ENCODE measurements around the gene SPG21. TPM values are rescaled to one million over a fixed set of nuclear protein-coding genes. Genes with fewer than 3 reads are reported as not detected.

Gene SPG21
- total RNA-seq, 1 donor from 2014 or later = 48.7 TPM

DNA sequence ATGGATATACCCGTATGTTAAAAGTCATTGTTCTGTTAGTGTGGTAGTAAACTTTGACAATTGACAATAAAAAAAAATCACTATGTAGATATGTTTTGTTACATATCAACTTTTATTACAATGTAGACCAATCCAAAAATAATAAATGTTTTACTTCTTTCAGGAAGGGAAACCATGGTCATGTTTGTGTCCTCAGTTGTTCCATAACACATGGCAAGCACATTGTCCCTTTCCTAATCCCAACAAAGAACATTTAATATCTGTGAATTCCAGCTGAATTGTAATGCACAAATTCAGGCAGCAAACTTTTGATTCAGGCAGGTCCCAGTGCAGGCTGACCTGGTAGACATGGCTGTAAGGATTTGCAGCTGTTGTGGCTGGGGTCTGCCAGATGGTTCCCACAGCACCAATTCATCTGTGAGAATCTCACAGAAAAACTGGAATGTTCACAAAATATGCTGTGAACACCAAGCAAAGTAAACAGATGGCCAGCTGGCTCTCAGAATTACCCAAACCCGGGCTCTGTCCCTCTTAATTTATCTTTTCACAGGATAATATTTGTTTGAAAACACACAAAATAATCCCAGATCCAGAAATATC is 1.9 kb upstream of the SPG21 start:
- no peak for ATAC-seq

DNA sequence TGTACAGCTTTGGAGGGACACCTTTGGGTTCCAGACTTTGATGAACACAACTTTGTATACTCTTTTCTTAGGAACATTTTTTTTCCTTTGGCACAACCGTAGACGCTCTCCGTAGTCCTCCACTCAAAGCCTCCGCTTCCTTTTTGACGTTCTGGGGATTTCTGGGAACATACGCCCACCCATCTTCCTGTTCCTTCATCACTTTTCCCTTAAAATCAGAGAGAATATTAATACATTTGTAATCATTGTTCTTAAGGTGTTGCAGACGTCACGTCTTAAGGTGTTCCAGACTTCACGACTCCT is 405 bp upstream of the SPG21 start:
- ATAC-seq = no peak

DNA sequence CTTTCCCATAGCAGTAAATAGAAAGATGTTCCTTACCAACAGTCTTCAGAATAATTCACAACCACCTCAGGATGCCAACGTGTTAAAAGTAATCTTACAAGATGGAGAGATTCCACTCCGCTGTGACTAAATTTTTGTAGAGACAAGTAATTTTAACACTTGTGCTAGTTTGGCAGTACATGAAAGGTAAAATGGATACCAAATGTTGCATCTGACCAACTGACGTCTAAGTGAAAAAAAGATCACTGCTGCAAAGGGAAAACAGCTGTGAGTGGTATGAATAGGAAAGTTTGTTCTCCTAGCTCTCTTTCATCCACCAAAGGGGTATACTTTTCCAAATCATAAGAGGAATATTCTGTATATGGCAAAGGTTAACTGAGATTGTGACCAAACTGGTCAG is 2.6 kb downstream of the SPG21 start:
- ATAC-seq = no peak

GRCh38 chr15:64985366-64986033 is 4.2 kb downstream of the SPG21 start:
- ATAC-seq = no peak

GRCh38 chr15:64982472-64982871 is 7.2 kb downstream of the SPG21 start:
- ATAC-seq = no peak

DNA sequence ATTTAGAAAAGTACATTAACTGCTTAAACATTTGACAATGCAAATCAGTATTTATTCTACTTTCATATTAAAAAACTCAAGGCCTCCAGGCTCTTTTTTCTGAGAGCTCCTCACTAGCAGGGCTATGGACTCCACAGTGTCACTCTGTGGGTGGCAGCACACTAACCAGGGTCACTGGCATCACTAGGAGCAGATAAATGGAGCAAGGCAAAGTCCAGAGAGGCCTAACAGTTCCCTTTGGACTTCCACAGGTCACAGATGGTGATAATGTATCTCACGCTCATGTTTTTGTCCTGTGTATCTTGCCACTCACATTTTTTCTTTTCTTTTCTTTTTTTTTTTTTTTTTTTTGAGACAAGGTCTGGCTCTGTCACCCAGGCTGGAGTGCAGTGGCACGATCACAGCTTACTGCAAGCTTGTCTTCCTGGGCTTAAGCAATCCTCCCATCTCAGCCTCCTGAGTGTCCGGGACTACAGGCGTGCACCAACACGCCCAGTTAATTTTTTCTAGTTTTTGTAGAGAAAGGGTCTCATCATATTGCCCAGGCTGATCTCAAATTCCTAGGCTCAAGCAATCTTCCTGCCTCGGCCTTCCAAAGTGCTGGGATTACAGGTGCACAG is 7.8 kb downstream of the SPG21 start:
- ATAC-seq = no peak

DNA sequence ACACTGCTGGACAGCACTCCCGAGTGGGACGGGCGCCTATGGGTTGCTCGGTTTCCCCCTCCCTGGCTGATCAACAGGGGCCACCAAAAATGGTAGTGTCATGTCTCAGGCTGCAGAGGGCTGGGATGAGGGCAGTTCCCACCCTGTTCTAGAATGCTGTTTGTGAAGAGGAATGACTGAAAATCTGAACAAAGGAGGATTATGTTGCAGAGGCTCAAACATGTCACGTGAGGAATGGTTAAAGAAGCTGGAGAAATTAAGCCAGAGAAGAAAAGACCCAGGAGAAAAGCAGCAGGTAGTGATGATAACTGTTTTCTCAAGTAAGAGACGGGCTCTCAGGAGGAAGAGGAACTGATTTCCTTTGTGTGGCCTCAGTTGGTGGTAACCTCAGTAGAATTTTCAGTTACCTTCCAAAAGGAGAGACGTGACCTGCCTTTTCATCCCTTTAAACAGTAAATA is 10.4 kb downstream of the SPG21 start:
- no peak for ATAC-seq

DNA sequence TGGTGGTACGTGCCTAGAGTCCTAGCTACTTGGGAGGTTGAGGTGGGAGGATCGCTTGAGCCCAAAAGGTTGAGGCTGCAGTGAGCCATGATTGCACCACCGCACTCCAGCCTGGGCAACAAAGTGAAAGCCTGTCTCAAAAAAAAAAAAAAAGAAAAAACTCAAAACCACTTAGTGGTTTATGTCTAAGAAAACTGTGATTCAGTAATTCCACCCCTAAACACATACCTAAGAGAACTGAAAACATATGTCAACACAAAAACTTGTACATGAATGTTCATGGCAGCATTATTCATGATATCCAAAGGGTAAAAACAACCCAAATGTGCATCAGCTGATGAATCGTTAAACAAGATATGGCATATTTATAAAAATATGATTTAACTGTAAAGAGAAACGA is 14.3 kb downstream of the SPG21 start:
- no peak for ATAC-seq

DNA sequence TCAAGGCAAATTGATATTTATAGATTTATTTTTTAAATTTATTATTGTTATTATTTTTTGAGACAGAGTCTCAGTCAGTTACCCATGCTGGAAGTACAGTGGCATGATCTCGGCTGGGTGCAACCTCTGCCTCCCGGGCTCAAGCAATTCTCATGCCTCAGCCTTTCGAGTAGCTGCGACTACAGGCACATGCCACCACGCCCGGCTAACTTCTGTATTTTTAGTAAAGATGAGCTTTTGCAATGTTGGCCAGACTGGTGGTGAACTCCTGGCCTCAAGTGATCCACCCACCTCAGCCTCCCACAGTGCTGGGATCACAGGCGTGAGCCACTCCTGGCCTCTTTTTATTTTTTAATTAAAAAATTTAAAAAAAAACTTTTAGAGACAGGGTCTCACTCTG is 19.0 kb downstream of the SPG21 start:
- no peak for ATAC-seq

- no peak for ATAC-seq
Measured at GRCh38 chr15:64969401-64969800, 20.3 kb downstream of the SPG21 start.

- no peak for ATAC-seq
Measured at GRCh38 chr15:64961013-64961412, 28.7 kb downstream of the SPG21 start.

- ATAC-seq = no peak
Measured at GRCh38 chr15:64960153-64960552, 29.6 kb downstream of the SPG21 start.

GRCh38 chr15:64959128-64959527 is 30.6 kb downstream of the SPG21 start:
- ATAC-seq = no peak

GRCh38 chr15:64954395-64954794 is 35.3 kb downstream of the SPG21 start:
- no peak for ATAC-seq

GRCh38 chr15:64951777-64952418 is 37.8 kb downstream of the SPG21 start:
- no peak for ATAC-seq

- no peak for ATAC-seq
Measured at GRCh38 chr15:64950888-64951287, 38.8 kb downstream of the SPG21 start.

DNA sequence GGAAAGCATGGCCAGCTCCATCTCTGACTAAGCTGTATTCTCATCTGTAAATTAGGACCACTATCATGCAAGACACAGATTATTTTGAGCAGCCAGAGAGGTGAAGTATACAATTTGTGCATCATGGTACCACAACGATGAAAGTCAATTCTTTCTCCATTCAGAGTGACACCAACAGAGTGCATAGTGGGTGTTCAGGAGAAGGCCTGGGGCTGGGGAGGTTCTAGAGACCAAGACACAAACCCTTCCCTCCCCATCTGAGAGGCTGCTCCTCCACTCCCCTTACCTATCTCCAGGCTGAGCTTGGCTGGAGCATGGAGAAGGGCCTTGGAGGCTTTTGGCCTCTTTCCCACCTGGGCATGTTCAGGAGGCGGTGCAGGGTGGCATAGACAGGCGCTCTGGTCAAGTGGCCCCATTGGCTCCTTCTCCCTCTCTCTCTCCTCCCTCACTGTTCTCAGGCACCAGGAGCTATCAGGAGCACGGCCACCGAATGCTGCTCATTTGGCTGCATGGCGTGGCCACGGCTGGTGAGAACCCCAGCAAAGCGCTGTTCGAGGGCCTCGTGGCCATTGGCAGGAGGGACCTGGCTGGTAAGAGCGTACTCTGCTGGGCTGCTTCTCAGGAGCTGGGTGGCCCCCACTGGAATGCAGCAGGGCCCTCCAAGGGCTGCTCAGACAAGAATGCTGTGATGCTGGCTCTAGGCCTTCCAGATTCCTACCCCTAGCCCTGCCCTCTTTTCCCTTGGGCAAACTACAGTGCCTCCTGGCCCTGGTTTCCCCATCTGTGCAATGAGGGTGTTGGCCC is 40.1 kb downstream of the SPG21 start:
- ATAC-seq = no peak

- ATAC-seq = peak; percentile 25
Measured at GRCh38 chr15:64948916-64949315, 40.8 kb downstream of the SPG21 start.

- ATAC-seq = peak; percentile 17
Measured at GRCh38 chr15:64947211-64947610, 42.5 kb downstream of the SPG21 start.

GRCh38 chr15:64944961-64945360 is 44.8 kb downstream of the SPG21 start:
- no peak for ATAC-seq

DNA sequence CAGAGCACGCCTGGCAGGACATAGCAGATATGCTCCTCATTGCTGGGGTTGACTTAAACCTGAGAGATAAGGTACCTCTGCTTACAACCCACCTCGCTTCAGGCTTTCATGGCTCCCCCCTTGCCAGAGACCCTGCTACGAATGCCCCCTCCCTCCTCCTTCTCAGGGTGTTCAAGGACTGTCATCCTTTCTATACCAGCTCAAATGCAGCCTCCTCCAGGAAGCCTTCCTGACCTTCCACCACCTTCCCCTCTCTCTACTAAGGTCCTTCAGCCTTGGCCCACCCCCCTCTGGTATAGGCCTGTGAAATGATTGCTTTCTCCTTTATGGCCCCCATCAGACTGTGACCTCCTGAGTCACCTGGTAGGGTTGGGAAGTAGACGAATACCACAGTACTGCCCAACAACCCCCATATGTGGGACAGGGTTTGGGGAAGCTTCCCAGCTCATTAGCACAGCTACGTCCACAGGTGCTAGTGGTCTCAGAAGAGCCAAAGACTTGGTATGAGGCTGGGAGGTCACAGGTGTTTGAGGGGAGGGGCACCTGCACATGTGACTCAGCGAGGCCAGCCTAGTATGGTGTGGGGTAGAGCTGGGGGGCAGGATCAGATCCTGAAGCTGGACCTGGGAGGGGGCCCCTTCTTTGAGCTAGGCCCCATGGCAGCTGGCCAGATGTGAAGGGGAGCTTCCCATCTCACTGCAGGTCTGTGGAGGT is 46.0 kb downstream of the SPG21 start:
- no peak for ATAC-seq

- ATAC-seq = no peak
Measured at GRCh38 chr15:64942356-64942755, 47.4 kb downstream of the SPG21 start.
